Right lung (tissue), 10 donors: ENCODE results near the gene PRR14L. TPM values are rescaled to one million over a fixed set of nuclear protein-coding genes. Genes with fewer than 3 reads are reported as not detected.
"Not testable (repeated sequence)": the region's sequence is repeated elsewhere in the genome, so short reads cannot be mapped to it uniquely, and the experiment has no call there.

ENCODE experiments used
- DNase-seq, 2 donors: peaks; one replicate each; pipeline ENCODE4 v3.0.0-alpha.2; 2013
- long read RNA-seq, 8 donors: transcript quantifications; one replicate each; lab custom pipeline, GENCODE V29; 2026
- polyA plus RNA-seq, 5 donors: library from polyadenylated mRNA; unstranded; fragments of 120-200 nt; gene quantifications; one replicate each; pipeline versions ENCODE4 v1.2.1 to v1.2.3, GENCODE V29; 2013; ENCODE audit warnings: inconsistent platforms in 1 of 5, low replicate concordance in 1 of 5; ENCODE audit not compliant: insufficient read length in 5 of 5, insufficient read depth in 1 of 5

Gene PRR14L
- 10 to 100 TPM; 23.3 to 31.5 (median 27.0) TPM for polyA plus RNA-seq
- long read RNA-seq, donor 1, result 0 reads
- long read RNA-seq, donor 2, result 0 reads
- long read RNA-seq, donor 3, partial matches to known transcripts, result 8 of 8 reads
- long read RNA-seq, donor 3, other reads (novel, unspliced or antisense), result 0 of 8 reads
- long read RNA-seq, donor 4, partial matches to known transcripts, result 5 of 5 reads
- long read RNA-seq, donor 4, other reads (novel, unspliced or antisense), result 0 of 5 reads
- long read RNA-seq, donor 5, partial matches to known transcripts, result 0 of 3 reads
- long read RNA-seq, donor 5, other reads (novel, unspliced or antisense), result 0 of 3 reads
- long read RNA-seq, donor 6, full-length matches to known transcripts, result 1 of 1 reads
- long read RNA-seq, donor 6, partial matches to known transcripts, result 0 of 1 reads
- long read RNA-seq, donor 6, other reads (novel, unspliced or antisense), result 0 of 1 reads
- long read RNA-seq, donor 7, partial matches to known transcripts, result 0 of 1 reads
- long read RNA-seq, donor 7, other reads (novel, unspliced or antisense), result 0 of 1 reads
- long read RNA-seq, donor 8, result 0 reads

DNA sequence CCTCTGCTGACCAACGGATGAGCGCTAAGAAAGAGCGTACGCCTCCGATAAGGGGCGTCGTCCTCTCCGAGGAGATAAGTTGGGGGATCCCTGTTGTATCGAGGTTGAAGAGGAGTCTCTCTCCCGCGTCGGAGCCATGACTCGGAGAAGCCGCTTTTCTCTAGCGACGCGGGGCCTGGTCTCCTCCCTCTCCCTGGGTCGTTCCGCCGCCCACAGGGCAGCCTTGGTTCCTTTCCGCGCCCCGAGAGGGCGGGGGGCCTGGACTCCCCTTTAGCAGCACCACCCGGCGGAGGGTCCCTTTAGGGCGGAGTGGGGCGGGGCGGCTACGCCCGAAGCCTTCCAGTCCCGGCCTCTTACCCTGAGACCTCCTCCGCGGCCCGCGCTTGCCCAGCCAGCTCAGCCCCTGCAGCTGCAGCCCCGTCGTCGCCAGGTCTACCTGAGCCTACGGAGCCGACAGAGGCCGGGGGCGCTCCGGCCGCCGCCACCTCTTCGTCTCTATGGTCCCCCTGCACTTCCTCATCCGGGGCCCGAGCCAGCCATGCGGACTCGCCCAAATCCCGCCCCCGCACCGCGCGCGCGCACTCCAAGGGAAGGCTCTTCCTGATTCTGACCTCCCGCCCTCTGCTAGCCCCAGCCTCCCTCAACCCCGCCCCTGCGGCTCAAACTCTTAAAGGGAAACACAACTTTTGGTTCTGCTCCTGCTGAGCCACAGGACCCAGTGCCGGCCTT is at the start of gene PRR14L:
PRR14L (minus strand) TSS at position 497 of the 729 bp plus-strand sequence. CDS start 11,272 bp downstream, outside the sequence.
- peak; percentile 95 to 96 for DNase-seq

DNA sequence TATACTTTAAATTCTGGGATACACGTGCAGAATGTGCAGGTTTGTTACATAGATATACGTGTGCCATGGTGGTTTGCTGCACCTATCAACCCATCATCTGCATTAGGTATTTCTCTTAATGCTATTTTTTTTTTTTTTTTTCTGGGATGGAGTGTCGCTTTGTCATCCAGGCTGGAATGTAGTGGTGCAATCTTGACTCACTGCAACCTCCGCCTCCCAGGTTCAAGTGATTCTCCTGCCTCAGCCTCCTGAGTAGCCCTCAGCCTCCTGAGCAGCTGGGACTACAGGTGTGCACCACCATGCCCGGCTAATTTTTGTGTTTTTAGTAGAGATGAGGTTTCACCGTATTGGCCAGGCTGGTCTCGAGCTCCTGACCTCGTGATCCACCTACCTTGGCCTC is 49.4 kb upstream of the PRR14L start:
- not testable (repeated sequence) for DNase-seq

DNA sequence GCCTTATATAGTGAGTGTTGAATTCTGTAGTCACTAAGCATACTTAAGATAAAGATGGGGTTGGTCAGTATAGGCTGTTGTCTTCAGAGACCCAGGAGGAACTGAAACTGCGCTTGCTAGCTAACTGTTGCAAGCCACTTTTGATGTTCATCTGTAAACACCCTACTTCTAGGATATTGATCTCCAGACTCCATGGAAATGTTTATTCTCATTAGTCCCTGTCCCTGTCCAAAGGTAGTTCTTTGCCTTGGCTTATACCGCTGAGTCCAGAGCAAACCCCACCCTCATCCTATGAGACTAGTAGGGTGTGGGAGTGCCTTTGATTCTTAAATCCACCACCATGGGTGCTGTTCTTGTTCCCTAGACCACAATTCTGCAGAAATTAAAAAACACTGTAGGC is 40.3 kb upstream of the PRR14L start:
- no peak for DNase-seq

DNA sequence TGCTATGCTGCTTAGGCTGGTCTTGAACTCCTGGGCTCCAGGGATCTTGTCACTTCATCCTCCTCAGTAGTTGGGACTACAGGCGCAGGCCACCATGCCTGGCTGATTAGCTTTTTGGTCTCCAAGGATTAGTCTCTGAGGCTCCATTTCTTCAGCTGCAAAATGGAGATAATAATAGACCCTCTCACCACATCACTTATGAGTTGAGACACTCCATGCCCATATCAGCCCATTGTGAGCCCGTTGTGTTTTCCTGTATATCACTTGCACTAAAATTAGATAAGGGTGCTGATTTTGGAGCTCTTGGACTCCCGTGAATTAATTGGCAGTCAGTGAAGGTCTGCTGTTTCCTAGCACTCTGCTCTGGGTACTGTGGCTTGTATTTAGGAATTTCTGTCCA is 39.9 kb upstream of the PRR14L start:
- DNase-seq, result no peak

DNA sequence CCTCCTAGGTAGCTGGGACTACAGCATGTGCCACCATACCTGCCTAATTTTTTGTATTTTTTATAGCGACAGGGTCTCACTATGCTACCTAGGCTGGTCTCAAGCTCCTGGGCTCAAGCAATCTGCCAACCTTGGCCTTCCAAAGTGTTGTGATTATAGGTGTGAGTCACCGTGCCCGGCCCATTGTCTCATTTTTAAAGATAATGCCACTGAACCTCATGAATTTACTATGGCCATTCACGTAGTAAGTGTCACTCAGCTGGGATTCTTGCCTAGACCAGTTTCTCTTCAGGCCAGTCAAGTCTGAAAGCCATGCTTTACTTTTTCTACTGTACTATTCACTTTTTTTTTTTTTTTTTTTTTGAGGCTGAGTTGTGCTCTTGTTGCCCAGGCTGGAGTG is 26.3 kb upstream of the PRR14L start:
- DNase-seq, result no peak

DNA sequence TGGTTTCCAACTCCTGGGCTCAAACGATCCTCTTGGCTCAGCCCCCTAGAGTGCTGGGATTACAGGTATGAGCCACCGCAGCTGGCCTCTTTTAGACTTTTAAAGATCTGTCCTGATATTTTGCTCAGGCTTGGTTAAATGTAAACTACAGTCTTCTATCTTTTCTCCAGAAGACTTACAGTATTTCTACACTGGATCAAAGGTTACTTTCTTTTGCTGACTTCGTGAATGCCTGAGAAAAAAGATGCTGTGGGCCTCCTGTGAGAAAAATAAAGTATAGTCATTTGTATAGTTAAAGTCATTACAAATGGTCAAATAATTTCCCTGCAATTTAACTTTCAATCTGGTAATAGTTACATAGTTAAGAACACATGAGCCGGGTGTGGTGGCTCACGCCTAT is 23.5 kb upstream of the PRR14L start:
- no peak for DNase-seq

DNA sequence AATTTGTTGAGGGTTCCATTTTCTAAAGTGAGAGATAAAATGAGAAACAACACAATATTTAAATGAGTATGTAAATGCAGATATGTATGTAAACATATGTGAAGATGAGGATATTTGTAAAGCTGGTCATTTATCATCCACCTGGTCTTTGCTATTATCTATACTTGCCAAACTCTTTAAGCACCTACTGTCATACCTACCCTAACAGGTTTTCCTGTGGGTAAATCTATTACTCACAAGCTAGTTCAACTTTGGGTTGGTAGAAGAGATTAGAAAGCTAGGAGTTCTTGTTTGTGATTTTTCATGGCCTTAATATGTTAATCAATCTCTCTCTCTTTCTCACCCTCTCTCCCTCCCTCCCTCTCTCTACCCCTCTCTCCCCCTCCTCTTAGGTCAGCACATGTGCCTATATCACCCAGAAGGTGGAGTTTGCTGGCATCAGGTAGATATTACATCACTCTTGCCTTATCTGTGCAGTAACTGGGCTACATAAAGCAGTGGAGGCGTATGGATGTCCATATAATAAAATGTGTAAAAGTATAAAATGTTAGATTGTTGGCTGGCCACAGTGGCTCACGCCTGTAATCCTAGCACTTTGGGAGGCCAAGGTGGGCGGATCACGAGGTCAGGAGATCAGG is 18.6 kb upstream of the PRR14L start:
- no peak for DNase-seq

- no peak for DNase-seq
These were observed 14.9 kb upstream of the PRR14L start for GRCh38 chr22:31764785-31765184.

DNA sequence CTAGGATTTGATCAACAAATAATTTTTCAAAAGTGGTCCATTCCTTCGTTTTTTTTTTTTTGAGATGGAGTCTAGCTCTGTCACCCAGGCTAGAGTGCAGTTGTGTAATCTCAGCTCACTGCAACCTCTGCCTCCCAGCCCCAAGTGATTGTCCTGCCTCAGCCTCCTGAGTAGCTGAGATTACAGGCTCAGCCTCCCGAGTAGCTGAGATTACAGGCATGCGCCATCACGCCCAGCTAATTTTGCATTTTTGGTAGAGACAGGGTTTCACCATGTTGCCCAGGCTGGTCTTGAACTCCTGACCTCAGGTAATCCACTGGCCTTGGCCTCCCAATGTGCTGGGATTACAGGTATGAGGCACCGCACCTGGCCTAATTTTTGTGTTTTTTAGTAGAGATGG is 8.9 kb upstream of the PRR14L start:
- not testable (repeated sequence) for DNase-seq

GRCh38 chr22:31757265-31757664 is 7.3 kb upstream of the PRR14L start:
- DNase-seq, result no peak

DNA sequence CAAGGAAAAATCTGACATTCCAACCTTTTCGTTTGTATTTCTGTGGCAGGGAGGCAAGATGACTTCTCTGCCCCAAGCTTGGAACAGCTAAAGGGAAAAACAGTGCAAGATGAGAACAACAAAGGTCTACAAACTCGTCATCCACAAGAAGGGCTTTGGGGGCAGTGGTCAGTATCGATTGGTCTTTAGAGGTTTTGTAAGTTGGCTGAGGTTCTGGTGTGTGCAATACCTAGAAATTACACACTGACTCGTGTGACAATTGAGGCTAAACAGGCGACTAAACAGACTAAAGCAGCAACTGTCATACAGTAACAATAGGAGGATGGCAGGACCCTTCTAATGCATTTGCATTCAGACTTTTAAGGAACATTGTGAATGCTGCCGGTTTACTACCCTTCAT is 4.9 kb upstream of the PRR14L start:
- DNase-seq, result no peak

- DNase-seq, result peak; percentile 95 to 96
These were observed 3.9 kb upstream of the PRR14L start, which contains the start of gene DEPDC5 for GRCh38 chr22:31753634-31754501. TSS of gene DEPDC5 (plus strand) at chr22:31754019. CDS start at chr22:31754922, 903 bp downstream.

DNA sequence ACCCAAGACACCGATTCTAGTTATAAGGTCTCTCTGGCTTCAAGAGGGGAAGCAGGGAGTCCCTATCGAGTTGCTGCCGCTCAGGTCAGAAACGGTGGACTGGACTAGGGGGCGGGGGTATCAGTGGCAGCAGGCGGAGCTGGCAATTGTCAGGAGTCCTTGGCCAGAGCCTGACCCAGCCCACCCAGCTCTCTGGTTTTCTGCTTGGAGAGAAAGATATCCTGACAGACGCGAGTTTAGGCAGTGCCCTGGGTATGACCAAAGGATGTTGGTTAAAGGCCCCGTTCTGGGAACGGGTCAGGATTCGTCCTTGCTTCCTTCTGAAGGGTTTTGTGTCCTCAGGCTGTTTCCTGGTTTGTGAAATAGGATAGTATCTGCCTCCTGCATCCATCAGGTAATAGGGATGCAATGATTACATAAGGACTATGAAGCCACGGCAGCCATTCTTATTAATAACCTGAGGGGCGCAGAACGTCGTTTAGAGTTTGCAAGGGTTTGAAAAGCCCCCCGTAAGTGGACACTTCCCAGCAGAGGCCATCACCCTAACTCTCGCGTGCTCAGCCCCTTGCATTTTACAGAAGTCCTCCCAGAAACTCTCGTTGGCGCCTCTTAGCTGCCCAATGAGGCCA is 3.2 kb upstream of the PRR14L start:
- DNase-seq, result peak; percentile 32 to 43

DNA sequence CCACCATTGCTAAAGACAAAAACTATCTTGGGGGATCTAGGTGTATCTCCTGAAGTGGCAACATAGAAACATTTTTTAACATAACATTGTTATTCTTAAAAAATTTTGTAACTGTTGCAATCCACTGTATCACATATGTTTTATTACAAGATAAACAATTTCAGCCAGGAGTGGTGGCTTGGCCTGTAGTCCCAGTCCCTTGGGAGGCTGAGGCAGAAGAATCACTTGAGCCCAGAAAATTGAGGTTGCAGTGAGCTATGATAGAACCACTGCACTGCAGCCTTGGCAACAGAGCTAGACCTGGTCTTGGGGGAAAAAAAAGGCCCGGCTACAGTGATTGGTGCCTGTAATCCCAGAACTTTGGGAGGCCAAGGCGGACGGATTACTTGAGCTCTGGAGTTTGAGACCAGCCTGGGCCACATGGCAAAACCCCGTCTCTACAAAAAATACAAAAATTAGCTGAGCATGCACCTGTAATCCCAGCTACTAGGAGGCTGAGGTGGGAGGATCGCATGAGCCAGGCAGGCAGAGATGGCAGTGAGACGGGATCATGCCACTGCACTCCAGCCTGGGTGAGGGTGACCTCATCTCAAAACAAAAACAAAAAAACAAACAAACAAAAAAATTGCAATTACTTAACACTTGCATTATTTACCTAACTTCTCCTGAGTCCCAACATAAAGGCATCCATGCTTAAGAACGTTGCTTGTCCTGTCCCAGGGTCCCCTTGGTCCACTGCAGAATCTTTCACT is 2.3 kb upstream of the PRR14L start:
- no peak for DNase-seq

- DNase-seq, result no peak
These were observed 693 bp upstream of the PRR14L start for GRCh38 chr22:31750365-31751284.

DNA sequence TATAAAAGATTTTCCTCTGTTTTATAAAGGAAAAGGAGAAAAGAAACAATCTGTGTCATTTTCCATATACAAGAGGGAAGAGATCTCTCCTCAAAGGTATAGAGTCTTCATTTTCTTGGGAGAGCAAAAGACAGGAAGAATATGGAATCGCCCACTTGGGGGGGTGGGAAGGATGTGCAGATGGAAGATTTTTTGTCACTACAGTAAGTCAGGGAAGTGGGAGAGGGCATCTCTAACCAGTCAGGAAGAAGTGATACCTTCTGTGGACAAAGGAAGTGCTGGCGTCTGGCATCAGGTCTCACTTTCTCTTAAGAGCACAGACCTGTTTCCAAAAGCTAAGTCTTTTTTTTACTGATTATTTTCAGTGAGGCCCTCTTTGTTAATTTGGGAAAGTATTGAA is 1.4 kb downstream of the PRR14L start:
- no peak for DNase-seq

DNA sequence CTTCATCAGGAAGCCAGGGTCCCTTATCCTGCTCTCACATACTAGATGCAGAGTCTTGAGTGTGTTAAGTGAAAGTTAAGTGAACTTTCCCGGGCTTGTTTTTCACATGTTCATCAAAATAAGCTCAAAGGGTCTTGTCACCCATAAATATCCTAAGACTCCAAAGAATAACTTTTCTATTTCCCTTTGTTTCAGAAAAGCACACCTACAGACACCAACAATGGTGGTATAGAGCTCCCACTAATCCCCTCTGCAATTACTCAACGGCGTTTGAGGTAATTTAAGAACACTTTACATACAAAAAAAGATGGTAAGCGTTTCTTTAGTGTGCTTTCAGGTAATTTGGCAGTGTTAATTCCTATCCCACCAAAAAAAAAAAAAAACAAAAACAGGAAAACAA is 2.5 kb downstream of the PRR14L start:
- DNase-seq, result no peak

GRCh38 chr22:31743871-31744270 is 6.1 kb downstream of the PRR14L start:
- no peak for DNase-seq

DNA sequence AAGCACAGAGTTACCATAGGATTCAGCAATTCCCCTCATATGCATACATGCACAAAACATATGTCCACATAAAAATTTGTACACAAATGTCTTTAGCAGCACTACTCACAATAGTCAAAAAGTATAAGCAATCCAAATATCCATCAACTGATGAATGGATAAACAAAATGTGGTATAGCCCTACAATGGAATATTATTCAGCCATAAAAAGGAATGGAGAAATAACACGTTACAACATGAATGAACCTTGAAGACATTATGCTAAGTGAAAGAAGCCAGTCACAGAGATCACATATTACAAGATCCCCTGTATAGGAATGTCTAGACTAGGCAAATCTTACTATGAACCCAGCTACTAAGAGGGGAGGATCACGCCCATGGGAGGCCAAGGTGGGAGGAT is 7.2 kb downstream of the PRR14L start:
- DNase-seq, result no peak
